ENCODE results near the gene PTRH2. TPM values are rescaled to one million over a fixed set of nuclear protein-coding genes. Genes with fewer than 3 reads are reported as not detected.
A peak's percentile ranks its signal among the peaks of the same experiment; 100 is the strongest.

Gene PTRH2
- total RNA-seq, 1 experiment from 2014 or later = 16.4 TPM

- H3K4me3 ChIP-seq (ENCODE audit: insufficient read depth, low read depth, low read length) = no peak overlapping the region
- DNase-seq = no peak
- H3K27me3 ChIP-seq (ENCODE audit: control insufficient read depth, insufficient read depth, low read length) = no peaks in the 10 kb centered on the region
- no peaks in the 10 kb centered on the region for H3K36me3 ChIP-seq (replicated peaks; ENCODE audit: control insufficient read depth, insufficient read depth, low read length)
These were observed 26.5 kb upstream of the PTRH2 start for GRCh38 chr17:59733697-59734096.

GRCh38 chr17:59730268-59730834 lies 23.1 kb upstream of the PTRH2 start:
- no peak overlapping the region for H3K4me3 ChIP-seq (ENCODE audit: insufficient read depth, low read depth, low read length)
- no peak for DNase-seq
- no peaks in the 10 kb centered on the region for H3K36me3 ChIP-seq (replicated peaks; ENCODE audit: control insufficient read depth, insufficient read depth, low read length)
- no peaks in the 10 kb centered on the region for H3K27me3 ChIP-seq (ENCODE audit: control insufficient read depth, insufficient read depth, low read length)

GRCh38 chr17:59727817-59728533 lies 20.7 kb upstream of the PTRH2 start:
- DNase-seq = no peak
- H3K36me3 ChIP-seq (replicated peaks; ENCODE audit: control insufficient read depth, insufficient read depth, low read length) = no peaks in the 10 kb centered on the region
- no peaks in the 10 kb centered on the region for H3K27me3 ChIP-seq (ENCODE audit: control insufficient read depth, insufficient read depth, low read length)
- H3K4me3 ChIP-seq (ENCODE audit: insufficient read depth, low read depth, low read length) = no peak overlapping the region

- no peak overlapping the region for H3K4me3 ChIP-seq (ENCODE audit: insufficient read depth, low read depth, low read length)
- DNase-seq = no peak
- H3K27me3 ChIP-seq (ENCODE audit: control insufficient read depth, insufficient read depth, low read length) = no peaks in the 10 kb centered on the region
- no peaks in the 10 kb centered on the region for H3K36me3 ChIP-seq (replicated peaks; ENCODE audit: control insufficient read depth, insufficient read depth, low read length)
These were observed 18.5 kb upstream of the PTRH2 start for GRCh38 chr17:59725691-59726090.

GRCh38 chr17:59723607-59724006 lies 16.4 kb upstream of the PTRH2 start:
- Histone ChIP-seq H3K4me3 (ENCODE audit: insufficient read depth, low read depth, low read length) (no peak overlapping the region), H3K36me3 (replicated peaks; ENCODE audit: control insufficient read depth, insufficient read depth, low read length) (no peaks in the 10 kb centered on the region)
- DNase-seq = no peak

GRCh38 chr17:59723041-59723440 lies 15.8 kb upstream of the PTRH2 start:
- no peaks in the 10 kb centered on the region for H3K36me3 ChIP-seq (replicated peaks; ENCODE audit: control insufficient read depth, insufficient read depth, low read length)
- no peak overlapping the region for H3K4me3 ChIP-seq (ENCODE audit: insufficient read depth, low read depth, low read length)
- DNase-seq = no peak
- H3K27me3 ChIP-seq (ENCODE audit: control insufficient read depth, insufficient read depth, low read length) = no peaks in the 10 kb centered on the region

More at GRCh38 chr17:59723607-59724006, 16.4 kb upstream of the PTRH2 start:
- H3K27me3 ChIP-seq (ENCODE audit: control insufficient read depth, insufficient read depth, low read length) = no peaks in the 10 kb centered on the region

- no peaks in the 10 kb centered on the region for H3K27me3 ChIP-seq (ENCODE audit: control insufficient read depth, insufficient read depth, low read length)
- DNase-seq = no peak
- H3K36me3 ChIP-seq (replicated peaks; ENCODE audit: control insufficient read depth, insufficient read depth, low read length) = no peaks in the 10 kb centered on the region
- H3K4me3 ChIP-seq (ENCODE audit: insufficient read depth, low read depth, low read length) = no peak overlapping the region
These were observed 15.4 kb upstream of the PTRH2 start for GRCh38 chr17:59722623-59723022.

- Histone ChIP-seq H3K4me3 (ENCODE audit: insufficient read depth, low read depth, low read length) (no peak overlapping the region), H3K36me3 (replicated peaks; ENCODE audit: control insufficient read depth, insufficient read depth, low read length) (no peaks in the 10 kb centered on the region), H3K27me3 (ENCODE audit: control insufficient read depth, insufficient read depth, low read length) (no peaks in the 10 kb centered on the region)
- no peak for DNase-seq
These were observed 12.3 kb upstream of the PTRH2 start for GRCh38 chr17:59719526-59719925.

- Histone ChIP-seq H3K36me3 (replicated peaks; ENCODE audit: control insufficient read depth, insufficient read depth, low read length) (no peaks in the 10 kb centered on the region), H3K4me3 (ENCODE audit: insufficient read depth, low read depth, low read length) (no peak overlapping the region), H3K27me3 (ENCODE audit: control insufficient read depth, insufficient read depth, low read length) (no peaks in the 10 kb centered on the region)
- DNase-seq = no peak
These were observed 9.2 kb upstream of the PTRH2 start for GRCh38 chr17:59716427-59716826.

GRCh38 chr17:59714255-59714654 lies 7.0 kb upstream of the PTRH2 start:
- Histone ChIP-seq H3K27me3 (ENCODE audit: control insufficient read depth, insufficient read depth, low read length) (no peaks in the 10 kb centered on the region), H3K36me3 (replicated peaks; ENCODE audit: control insufficient read depth, insufficient read depth, low read length) (no peaks in the 10 kb centered on the region), H3K4me3 (ENCODE audit: insufficient read depth, low read depth, low read length) (no peak overlapping the region)
- no peak for DNase-seq

- H3K27me3 ChIP-seq (ENCODE audit: control insufficient read depth, insufficient read depth, low read length) = no peaks in the 10 kb centered on the region
- no peaks in the 10 kb centered on the region for H3K36me3 ChIP-seq (replicated peaks; ENCODE audit: control insufficient read depth, insufficient read depth, low read length)
- H3K4me3 ChIP-seq (ENCODE audit: insufficient read depth, low read depth, low read length) = no peak overlapping the region
- DNase-seq = no peak
These were observed 5.6 kb upstream of the PTRH2 start for GRCh38 chr17:59712862-59713261.

GRCh38 chr17:59711936-59712335 lies 4.7 kb upstream of the PTRH2 start:
- Histone ChIP-seq H3K27me3 (ENCODE audit: control insufficient read depth, insufficient read depth, low read length) (no peaks in the 10 kb centered on the region), H3K36me3 (replicated peaks; ENCODE audit: control insufficient read depth, insufficient read depth, low read length) (no peaks in the 10 kb centered on the region), H3K4me3 (ENCODE audit: insufficient read depth, low read depth, low read length) (no peak overlapping the region)
- DNase-seq = no peak

GRCh38 chr17:59707971-59708430 lies 771 bp upstream of the PTRH2 start:
- Histone ChIP-seq H3K36me3 (replicated peaks; ENCODE audit: control insufficient read depth, insufficient read depth, low read length) (no peaks in the 10 kb centered on the region; the same call in none of the 2 replicates), H3K27me3 (ENCODE audit: control insufficient read depth, insufficient read depth, low read length) (no peaks in the 10 kb centered on the region), H3K4me3 (ENCODE audit: insufficient read depth, low read depth, low read length) (peak overlapping the region; percentile 93)
- no peak for DNase-seq

GRCh38 chr17:59702304-59702703 lies 4.9 kb downstream of the PTRH2 start:
- Histone ChIP-seq H3K36me3 (replicated peaks; ENCODE audit: control insufficient read depth, insufficient read depth, low read length) (peaks cover 9% of the 10 kb centered on the region), H3K4me3 (ENCODE audit: insufficient read depth, low read depth, low read length) (no peak overlapping the region), H3K27me3 (ENCODE audit: control insufficient read depth, insufficient read depth, low read length) (no peaks in the 10 kb centered on the region)
- no peak for DNase-seq

GRCh38 chr17:59699786-59700185 lies 7.4 kb downstream of the PTRH2 start:
- peaks cover 12% of the 10 kb centered on the region for H3K36me3 ChIP-seq (replicated peaks; ENCODE audit: control insufficient read depth, insufficient read depth, low read length)
- H3K27me3 ChIP-seq (ENCODE audit: control insufficient read depth, insufficient read depth, low read length) = no peaks in the 10 kb centered on the region
- no peak for DNase-seq
- no peak overlapping the region for H3K4me3 ChIP-seq (ENCODE audit: insufficient read depth, low read depth, low read length)

Measured in H7 (cell line).